HG03558 (cell line): ENCODE data around the gene LYRM7.
"Not testable (repeated sequence)": the region's sequence is repeated elsewhere in the genome, so short reads cannot be mapped to it uniquely, and the experiment has no call there.

Experiments
- ATAC-seq: cut with Tn5 transposase; IDR thresholded peaks from one replicate; pipeline ENCODE4 v1.9.1; 2021; ENCODE audit warnings: moderate number of reproducible peaks; ENCODE audit not compliant: unreplicated experiment; ENCODE audit errors: extremely low read depth

The LYRM7 gene

DNA sequence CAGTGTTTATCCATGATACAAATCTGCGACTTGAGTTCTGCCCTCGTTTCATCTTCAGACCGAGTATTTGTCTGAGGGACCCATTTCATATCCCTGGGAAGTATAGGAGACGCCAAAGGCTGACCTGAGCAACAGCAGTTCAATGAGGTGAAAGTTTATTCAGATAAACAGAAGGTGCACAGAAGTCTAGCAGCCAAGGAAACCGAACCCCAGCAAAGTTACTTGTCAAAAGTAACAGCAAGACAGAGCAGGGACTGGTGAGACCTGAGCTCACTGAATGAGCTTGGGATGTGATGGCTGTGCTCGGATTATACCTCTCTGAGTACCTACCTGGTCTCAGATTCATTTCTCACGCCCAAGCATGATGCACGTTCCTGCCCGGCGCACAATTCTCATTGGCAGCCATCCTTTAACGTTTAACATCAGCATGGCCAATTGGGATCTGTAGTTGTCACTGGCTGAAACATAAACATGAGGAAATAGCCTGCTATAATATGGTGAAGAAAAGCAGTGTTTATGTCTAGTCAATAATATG lies 599 bp downstream of the LYRM7 start:
- ATAC-seq = no peak

DNA sequence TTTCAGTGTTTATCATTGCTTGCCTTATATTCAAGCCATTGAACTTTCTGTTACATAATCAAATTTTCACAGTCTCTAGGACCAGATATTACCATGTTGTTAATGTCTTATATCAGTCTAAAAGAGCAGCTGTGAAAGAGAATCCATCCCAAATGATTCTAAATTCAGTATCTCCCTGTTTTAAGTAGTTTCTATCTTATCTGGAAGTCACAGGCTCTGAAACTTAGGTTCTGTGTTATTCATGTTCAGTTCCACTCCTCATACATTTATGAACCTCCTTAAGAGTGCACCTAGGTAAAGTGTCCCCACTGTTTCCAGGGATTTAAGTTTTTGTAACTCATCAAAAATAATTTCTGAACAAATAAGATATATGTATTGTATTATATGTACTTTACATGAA lies 9.7 kb downstream of the LYRM7 start:
- no peak for ATAC-seq

DNA sequence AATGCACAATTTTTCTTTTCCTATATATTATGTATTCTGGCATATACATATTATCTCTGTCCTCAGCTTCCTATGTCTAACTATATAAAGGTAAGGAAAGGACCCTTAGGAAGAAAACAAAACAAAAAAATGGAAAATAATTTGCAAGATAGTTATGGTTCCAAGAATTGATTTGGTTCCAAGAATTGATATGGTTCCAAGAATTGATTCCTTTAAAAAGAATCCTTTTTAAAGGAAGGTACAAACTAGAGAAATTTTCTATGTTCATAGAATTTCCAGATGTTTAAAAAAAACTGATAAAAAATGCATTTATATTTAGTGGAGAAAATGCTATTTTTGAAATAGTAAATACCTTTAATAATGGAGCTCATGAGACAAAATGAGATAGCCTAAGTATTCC lies 12.1 kb downstream of the LYRM7 start:
- no peak for ATAC-seq

GRCh38 chr5:131185523-131186104 lies 14.9 kb downstream of the LYRM7 start:
- ATAC-seq = no peak

DNA sequence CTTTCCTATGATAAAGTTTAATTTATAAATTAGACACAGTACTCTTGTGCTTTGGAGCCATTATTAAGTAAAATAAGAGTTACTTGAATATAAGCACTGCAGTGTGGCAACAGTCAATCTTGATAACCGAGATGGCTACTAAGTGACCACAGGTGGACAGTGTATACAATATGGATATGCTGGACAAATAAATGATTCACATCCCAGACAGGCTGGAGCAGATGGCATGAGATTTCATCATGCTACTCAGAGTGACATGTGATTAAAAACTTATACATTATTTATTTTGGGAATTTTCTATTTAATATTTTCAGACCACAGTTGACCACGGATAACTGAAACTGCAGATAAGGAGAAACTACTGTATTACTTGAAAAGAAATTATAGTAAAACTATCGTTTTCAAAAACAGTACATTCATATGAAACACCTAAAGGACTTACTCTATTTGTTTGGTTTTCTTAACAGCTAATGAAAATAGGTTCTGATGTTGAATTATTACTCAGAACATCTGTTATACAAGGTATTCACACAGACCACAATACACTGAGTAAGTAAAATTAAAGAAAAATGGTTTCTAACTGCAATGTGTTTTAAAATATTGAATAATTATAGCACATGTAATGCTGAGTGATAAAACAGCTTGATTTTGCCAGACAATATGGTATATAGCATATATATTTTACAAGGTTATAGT lies 16.0 kb downstream of the LYRM7 start:
- no peak for ATAC-seq

GRCh38 chr5:131193106-131193505 lies 22.4 kb downstream of the LYRM7 start:
- ATAC-seq = no peak

GRCh38 chr5:131193897-131194296 lies 23.2 kb downstream of the LYRM7 start:
- not testable (repeated sequence) for ATAC-seq

GRCh38 chr5:131194725-131195124 lies 24.0 kb downstream of the LYRM7 start:
- ATAC-seq = no peak

GRCh38 chr5:131195696-131196095 lies 25.0 kb downstream of the LYRM7 start:
- no peak for ATAC-seq

GRCh38 chr5:131196331-131196730 lies 25.6 kb downstream of the LYRM7 start:
- no peak for ATAC-seq

DNA sequence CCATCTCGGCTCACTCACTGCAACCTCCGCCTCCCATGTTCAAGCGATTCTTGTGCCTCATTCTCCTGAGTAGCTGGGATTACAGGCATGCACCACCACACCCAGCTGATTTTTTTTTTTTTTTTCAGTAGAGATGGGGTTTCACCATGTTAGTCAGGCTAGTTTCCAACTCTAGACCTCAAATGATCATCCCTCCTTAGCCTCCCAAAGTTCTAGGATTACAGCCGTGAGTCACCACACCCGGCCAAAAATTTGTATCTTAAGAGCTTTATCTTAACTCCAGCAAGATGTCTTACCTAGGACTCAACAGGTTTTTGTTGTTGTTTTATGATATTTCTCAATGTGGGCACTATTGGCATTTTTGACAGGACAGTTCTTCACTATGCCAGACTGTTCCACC lies 27.9 kb downstream of the LYRM7 start:
- ATAC-seq = no peak

DNA sequence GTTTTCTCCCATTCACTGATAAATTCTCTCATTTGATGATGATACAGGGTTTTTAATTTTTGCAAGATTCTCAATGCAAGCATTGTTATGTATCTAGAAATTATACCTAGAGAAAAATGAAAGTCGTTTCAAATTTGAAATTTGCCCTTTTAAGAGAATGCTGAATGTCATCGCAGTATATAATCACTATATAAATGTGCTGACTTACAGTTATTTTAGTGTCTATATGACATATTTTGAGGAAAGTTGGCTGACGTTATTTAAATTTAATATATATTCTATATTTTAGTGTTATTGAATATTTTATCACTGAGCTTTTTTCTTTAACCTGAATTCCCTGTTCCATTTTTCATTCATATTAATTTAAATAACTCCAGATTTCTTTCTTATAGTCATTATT lies 29.8 kb downstream of the LYRM7 start:
- ATAC-seq = no peak

DNA sequence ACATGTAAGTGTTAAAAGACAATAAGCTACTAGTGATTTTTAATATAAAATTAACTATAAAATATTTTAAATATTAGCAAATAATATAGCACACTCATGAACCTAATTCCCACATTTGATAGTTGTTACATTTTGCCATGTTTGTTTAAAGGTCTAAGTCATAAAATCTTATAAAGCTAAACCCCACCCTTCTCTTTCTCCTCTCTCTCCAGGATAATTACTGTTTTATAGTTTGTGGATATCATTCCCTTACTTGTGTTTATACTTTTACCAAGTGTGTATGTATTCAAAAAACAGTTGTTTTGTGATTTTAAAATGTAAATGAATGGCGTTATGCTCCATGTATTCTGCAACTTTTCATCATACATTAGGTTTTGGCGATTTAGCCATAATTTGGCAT lies 34.2 kb downstream of the LYRM7 start:
- no peak for ATAC-seq

GRCh38 chr5:131206061-131206460 lies 35.3 kb downstream of the LYRM7 start:
- ATAC-seq = no peak

- no peak for ATAC-seq
Measured at GRCh38 chr5:131206772-131207171, 36.0 kb downstream of the LYRM7 start.

- ATAC-seq = no peak
Measured at GRCh38 chr5:131209175-131209505, 38.4 kb downstream of the LYRM7 start.

GRCh38 chr5:131209506-131210150 lies 38.9 kb downstream of the LYRM7 start:
- ATAC-seq = peak; percentile 90

DNA sequence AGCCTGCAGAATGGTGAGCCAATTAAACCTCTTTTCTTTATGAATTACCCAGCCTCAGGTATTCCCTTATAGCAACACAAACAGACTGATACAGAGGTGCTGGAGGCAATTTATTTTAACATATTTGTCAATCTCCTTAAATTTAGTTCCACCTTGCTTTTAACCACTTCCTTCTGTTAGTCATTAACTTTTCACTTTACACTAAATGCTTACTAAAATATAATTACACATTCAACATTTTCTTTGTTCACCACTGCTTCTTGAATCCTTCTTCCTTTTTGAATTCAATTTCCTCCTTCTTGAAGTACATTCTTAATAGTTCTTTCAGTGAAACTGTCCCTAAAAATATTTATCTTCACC lies 39.4 kb downstream of the LYRM7 start:
- ATAC-seq = no peak

DNA sequence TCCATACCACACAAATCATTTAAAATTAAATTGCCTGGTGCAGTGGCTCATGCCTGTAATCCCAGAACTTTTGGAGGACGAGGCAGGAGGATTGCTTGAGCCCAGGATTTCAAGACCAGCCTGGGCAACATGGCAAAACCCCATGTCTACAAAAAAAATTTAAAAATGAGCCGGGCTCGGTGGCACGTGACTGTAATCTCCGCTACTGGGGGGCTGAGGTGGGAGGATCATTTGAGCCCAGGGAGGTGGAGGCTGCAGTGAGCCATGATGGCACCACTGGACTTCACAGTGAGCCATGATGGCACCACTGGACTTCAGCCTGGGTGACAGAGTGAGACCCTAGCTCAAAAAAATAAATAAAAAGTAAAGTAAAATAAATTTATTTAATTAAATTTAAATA lies 40.9 kb downstream of the LYRM7 start:
- no peak for ATAC-seq

GRCh38 chr5:131212471-131213021 lies 41.8 kb downstream of the LYRM7 start:
- peak; percentile 25 for ATAC-seq

DNA sequence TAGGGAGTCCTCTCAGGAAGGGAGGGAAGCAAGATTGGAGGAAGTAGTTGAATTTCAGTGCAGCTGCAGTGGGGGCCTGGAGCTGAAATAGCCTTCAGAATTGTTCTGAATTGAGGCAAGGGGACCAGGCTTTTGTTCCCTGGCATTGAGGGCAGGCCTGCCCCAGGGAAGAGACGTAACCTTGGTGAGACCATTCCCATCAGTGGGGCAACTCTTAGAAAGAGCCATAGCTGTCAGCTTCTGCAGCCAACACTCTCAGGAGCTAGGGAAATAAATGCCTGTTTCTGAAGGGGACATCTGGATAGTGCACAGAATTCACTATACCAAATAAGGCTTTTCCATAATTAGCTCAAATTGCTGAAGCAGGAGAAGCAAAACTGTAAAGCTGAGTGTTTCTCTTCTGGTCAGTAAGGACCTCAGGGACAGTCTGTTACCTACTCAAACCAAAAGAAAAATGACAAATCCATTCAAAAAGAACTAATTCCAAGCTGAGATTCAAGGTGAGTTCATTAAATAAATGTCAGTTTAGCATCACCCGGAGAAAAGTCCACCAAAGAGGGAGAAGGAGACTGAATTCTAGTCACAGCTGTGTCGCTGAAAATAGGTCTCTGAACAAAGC lies 44.0 kb downstream of the LYRM7 start:
- no peak for ATAC-seq
